Measurements from ENCODE around the gene IDH1.

IDH1 gene

GRCh38 chr2:208210688-208211451 lies 44.0 kb downstream of the IDH1 start:
- TF ChIP-seq ZNF274 (IDR thresholded peaks at IDR 0.05; ENCODE audit: low read depth, low read length), result no peak
- H3K4me3 ChIP-seq (ENCODE audit: low read length), result no peak overlapping the region

GRCh38 chr2:208208335-208209085 lies 46.4 kb downstream of the IDH1 start:
- no peak overlapping the region for H3K4me3 ChIP-seq (ENCODE audit: low read length)
- TF ChIP-seq ZNF274 (IDR thresholded peaks at IDR 0.05; ENCODE audit: low read depth, low read length), result no peak

GRCh38 chr2:208207769-208208168 lies 47.1 kb downstream of the IDH1 start:
- H3K4me3 ChIP-seq (ENCODE audit: low read length), result no peak overlapping the region
- no peak for TF ChIP-seq ZNF274 (IDR thresholded peaks at IDR 0.05; ENCODE audit: low read depth, low read length)

- no peak overlapping the region for H3K4me3 ChIP-seq (ENCODE audit: low read length)
- no peak for TF ChIP-seq ZNF274 (IDR thresholded peaks at IDR 0.05; ENCODE audit: low read depth, low read length)
Observed at GRCh38 chr2:208204166-208204565, 50.7 kb downstream of the IDH1 start.

- no peak for TF ChIP-seq ZNF274 (IDR thresholded peaks at IDR 0.05; ENCODE audit: low read depth, low read length)
Observed at GRCh38 chr2:208195531-208195930, 59.3 kb downstream of the IDH1 start.

GRCh38 chr2:208192611-208193236 lies 62.1 kb downstream of the IDH1 start:
- no peak for TF ChIP-seq ZNF274 (IDR thresholded peaks at IDR 0.05; ENCODE audit: low read depth, low read length)
- no peak overlapping the region for H3K4me3 ChIP-seq (ENCODE audit: low read length)

More at GRCh38 chr2:208195531-208195930, 59.3 kb downstream of the IDH1 start:
- no peak overlapping the region for H3K4me3 ChIP-seq (ENCODE audit: low read length)

- H3K4me3 ChIP-seq (ENCODE audit: low read length), result no peak within 1 kb of the TSS
- no peak for TF ChIP-seq ZNF274 (IDR thresholded peaks at IDR 0.05; ENCODE audit: low read depth, low read length)
Observed at GRCh38 chr2:208189810-208190503, 64.9 kb downstream of the IDH1 start, which contains the start of gene C2orf80. Gene C2orf80 (minus strand): TSS chr2:208190030. CDS start chr2:208186986, 3,044 bp downstream.

- no peak overlapping the region for H3K4me3 ChIP-seq (ENCODE audit: low read length)
Observed at GRCh38 chr2:208189069-208189809, 65.6 kb downstream of the IDH1 start.

GRCh38 chr2:208186893-208187292 lies 68.0 kb downstream of the IDH1 start:
- H3K4me3 ChIP-seq (ENCODE audit: low read length), result no peak overlapping the region
- TF ChIP-seq ZNF274 (IDR thresholded peaks at IDR 0.05; ENCODE audit: low read depth, low read length), result no peak

More at GRCh38 chr2:208189069-208189809, 65.6 kb downstream of the IDH1 start:
- no peak for TF ChIP-seq ZNF274 (IDR thresholded peaks at IDR 0.05; ENCODE audit: low read depth, low read length)

- no peak for TF ChIP-seq ZNF274 (IDR thresholded peaks at IDR 0.05; ENCODE audit: low read depth, low read length)
- H3K4me3 ChIP-seq (ENCODE audit: low read length), result no peak overlapping the region
Observed at GRCh38 chr2:208186465-208186864, 68.4 kb downstream of the IDH1 start.
